HUES6 (cell line): ENCODE results near the gene GPR176.

ENCODE experiments used
- H3K27ac ChIP-seq: 2 replicates; pipeline ENCODE4 v1.7.0; 2013; ENCODE audit warnings: low read depth, mild to moderate bottlenecking, low read length, inconsistent platforms
- H3K27me3 ChIP-seq: 2 replicates; pipeline ENCODE4 v1.6.1; 2013; ENCODE audit warnings: low read length; ENCODE audit not compliant: control insufficient read depth, insufficient read depth
- H3K36me3 ChIP-seq: 2 replicates; pipeline ENCODE4 v1.6.1; 2013; ENCODE audit warnings: low read length; ENCODE audit not compliant: control insufficient read depth, insufficient read depth
- H3K4me1 ChIP-seq: 2 replicates; pipeline ENCODE4 v1.6.1; 2013; ENCODE audit warnings: low read length; ENCODE audit not compliant: control insufficient read depth, insufficient read depth
- H3K4me3 ChIP-seq: 2 replicates; pipeline ENCODE4 v1.5.1; 2013; ENCODE audit warnings: low read depth, low read length
- H3K9ac ChIP-seq: one replicate; pipeline ENCODE4 v1.6.1; 2013; ENCODE audit warnings: mild to moderate bottlenecking, low read length
- H3K9me3 ChIP-seq: 2 replicates; pipeline ENCODE4 v1.6.1; 2013; ENCODE audit warnings: low read depth, low read length; ENCODE audit not compliant: control insufficient read depth, insufficient read depth

GPR176 gene

GRCh38 chr15:39948817-39949216 is 28.8 kb upstream of the GPR176 start:
- Histone ChIP-seq H3K4me1 (no peaks in the 10 kb centered on the region), H3K4me3 (no peak overlapping the region), H3K27ac (no peak overlapping the region), H3K9ac (no peak overlapping the region), H3K27me3 (no peaks in the 10 kb centered on the region), H3K36me3 (peaks cover 85% of the 10 kb centered on the region), H3K9me3 (no peaks in the 10 kb centered on the region)

- Histone ChIP-seq H3K27me3 (no peaks in the 10 kb centered on the region), H3K27ac (no peak overlapping the region), H3K9ac (no peak overlapping the region), H3K9me3 (no peaks in the 10 kb centered on the region), H3K36me3 (peaks cover 86% of the 10 kb centered on the region), H3K4me3 (no peak overlapping the region), H3K4me1 (no peaks in the 10 kb centered on the region)
Observed at GRCh38 chr15:39947401-39948197, 27.5 kb upstream of the GPR176 start.

GRCh38 chr15:39946862-39947261 is 26.8 kb upstream of the GPR176 start:
- H3K9ac ChIP-seq: no peak overlapping the region
- H3K4me1 ChIP-seq: no peaks in the 10 kb centered on the region
- peaks cover 87% of the 10 kb centered on the region for H3K36me3 ChIP-seq
- H3K27me3 ChIP-seq: no peaks in the 10 kb centered on the region
- H3K4me3 ChIP-seq: no peak overlapping the region
- no peaks in the 10 kb centered on the region for H3K9me3 ChIP-seq
- no peak overlapping the region for H3K27ac ChIP-seq

GRCh38 chr15:39944726-39945125 is 24.7 kb upstream of the GPR176 start:
- Histone ChIP-seq H3K27me3 (no peaks in the 10 kb centered on the region), H3K27ac (no peak overlapping the region), H3K9me3 (no peaks in the 10 kb centered on the region), H3K9ac (no peak overlapping the region), H3K36me3 (peaks cover 89% of the 10 kb centered on the region), H3K4me3 (no peak overlapping the region), H3K4me1 (no peaks in the 10 kb centered on the region)

- Histone ChIP-seq H3K27ac (no peak overlapping the region), H3K4me1 (peaks cover 7% of the 10 kb centered on the region; the same call in 1 of the 2 replicates), H3K27me3 (no peaks in the 10 kb centered on the region), H3K9me3 (no peaks in the 10 kb centered on the region), H3K4me3 (no peak overlapping the region), H3K9ac (no peak overlapping the region), H3K36me3 (peaks cover 83% of the 10 kb centered on the region)
Observed at GRCh38 chr15:39942753-39943150, 22.7 kb upstream of the GPR176 start.

- Histone ChIP-seq H3K4me1 (peaks cover 7% of the 10 kb centered on the region; the same call in 1 of the 2 replicates), H3K36me3 (peaks cover 79% of the 10 kb centered on the region), H3K4me3 (no peak overlapping the region), H3K27ac (no peak overlapping the region), H3K9ac (no peak overlapping the region), H3K27me3 (no peaks in the 10 kb centered on the region), H3K9me3 (no peaks in the 10 kb centered on the region)
Observed at GRCh38 chr15:39942101-39942752, 22.2 kb upstream of the GPR176 start.

- Histone ChIP-seq H3K9ac (no peak overlapping the region), H3K4me3 (no peak overlapping the region), H3K27me3 (no peaks in the 10 kb centered on the region), H3K4me1 (peaks cover 7% of the 10 kb centered on the region), H3K36me3 (peaks cover 65% of the 10 kb centered on the region), H3K27ac (no peak overlapping the region; the same call in 1 of the 2 replicates), H3K9me3 (no peaks in the 10 kb centered on the region)
Observed at GRCh38 chr15:39939487-39940452, 19.7 kb upstream of the GPR176 start.

- Histone ChIP-seq H3K4me3 (no peak overlapping the region), H3K9me3 (no peaks in the 10 kb centered on the region), H3K4me1 (peaks cover 7% of the 10 kb centered on the region), H3K9ac (no peak overlapping the region), H3K36me3 (peaks cover 46% of the 10 kb centered on the region), H3K27me3 (no peaks in the 10 kb centered on the region), H3K27ac (no peak overlapping the region)
Observed at GRCh38 chr15:39937696-39938095, 17.6 kb upstream of the GPR176 start.

- H3K4me3 ChIP-seq: no peak overlapping the region
- H3K36me3 ChIP-seq: peaks cover 37% of the 10 kb centered on the region; the same call in 1 of the 2 replicates
- peaks cover 7% of the 10 kb centered on the region for H3K4me1 ChIP-seq
- no peaks in the 10 kb centered on the region for H3K9me3 ChIP-seq
- H3K27me3 ChIP-seq: no peaks in the 10 kb centered on the region
- no peak overlapping the region for H3K9ac ChIP-seq
- no peak overlapping the region for H3K27ac ChIP-seq
Observed at GRCh38 chr15:39936681-39937080, 16.6 kb upstream of the GPR176 start.

- no peak overlapping the region for H3K27ac ChIP-seq
Observed at GRCh38 chr15:39936187-39936586, 16.1 kb upstream of the GPR176 start.

More at GRCh38 chr15:39936187-39936586, 16.1 kb upstream of the GPR176 start:
- no peaks in the 10 kb centered on the region for H3K9me3 ChIP-seq
- no peaks in the 10 kb centered on the region for H3K27me3 ChIP-seq
- H3K4me1 ChIP-seq: peaks cover 7% of the 10 kb centered on the region
- H3K9ac ChIP-seq: no peak overlapping the region
- no peak overlapping the region for H3K4me3 ChIP-seq
- peaks cover 33% of the 10 kb centered on the region; the same call in 1 of the 2 replicates for H3K36me3 ChIP-seq
